ENCODE measurements around the gene PARP9. TPM values are rescaled to one million over a fixed set of nuclear protein-coding genes. Genes with fewer than 3 reads are reported as not detected.
A peak's percentile ranks its signal among the peaks of the same experiment; 100 is the strongest.
"Not testable (repeated sequence)": the region's sequence is repeated elsewhere in the genome, so short reads cannot be mapped to it uniquely, and the experiment has no call there.

PARP9 gene
- total RNA-seq, 4 donors from 2014 or later: 21.0 to 28.6 (median 24.0) TPM

DNA sequence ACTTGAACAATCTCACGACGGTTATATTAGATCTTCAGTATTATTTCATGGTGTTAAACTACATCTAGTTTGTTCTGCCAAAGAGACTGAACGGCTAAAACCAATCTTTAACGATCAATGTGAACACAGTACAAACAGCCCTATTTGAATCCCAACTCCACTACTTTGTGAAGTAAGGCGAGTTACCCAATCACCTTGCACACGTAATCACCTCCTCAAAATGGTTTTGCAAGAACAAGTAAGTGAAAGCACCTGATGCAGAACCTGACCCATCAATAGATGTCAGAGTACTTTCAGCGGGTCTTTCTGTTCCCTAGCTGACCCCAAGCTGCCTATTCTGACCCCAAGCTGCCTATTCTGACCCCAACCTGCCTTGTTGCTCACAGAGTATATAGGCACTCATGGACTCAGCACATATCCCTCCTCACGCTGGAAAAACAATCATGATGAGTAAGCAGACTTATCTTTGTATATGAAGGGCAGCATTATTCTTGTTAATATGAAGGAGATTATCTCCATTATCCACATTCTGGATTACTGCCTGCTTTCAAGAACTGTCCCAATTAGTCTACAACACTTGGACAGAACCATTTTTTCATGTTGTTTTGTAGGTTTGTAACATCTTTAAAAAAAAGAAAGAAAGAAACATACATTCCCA lies 53.1 kb downstream of the PARP9 start:
- Histone ChIP-seq H3K27me3 (no peaks in the 10 kb centered on the region), H3K27ac (peak overlapping the region in 1 of 4 donors; percentile 5), H3K9me3 (no peaks in the 10 kb centered on the region), H3K4me1 (peaks cover 6 to 49% (median 7%) of the 10 kb centered on the region in 3 donors), H3K4me3 (no peak overlapping the region), H3K36me3 (no peaks in the 10 kb centered on the region)
- 83 to 91% methylated on average over 6 to 8 of the region's 8 CpGs for WGBS, 2 donors (ENCODE audit: low coverage in 1 of 2)
- no peak for ATAC-seq
- TF ChIP-seq POLR2AphosphoS5 (IDR thresholded peaks at IDR 0.05) (no peak), EP300 (IDR thresholded peaks at IDR 0.05) (no peak), POLR2A (IDR thresholded peaks at IDR 0.05) (no peak), CTCF (IDR thresholded peaks at IDR 0.05) (no peak)

DNA sequence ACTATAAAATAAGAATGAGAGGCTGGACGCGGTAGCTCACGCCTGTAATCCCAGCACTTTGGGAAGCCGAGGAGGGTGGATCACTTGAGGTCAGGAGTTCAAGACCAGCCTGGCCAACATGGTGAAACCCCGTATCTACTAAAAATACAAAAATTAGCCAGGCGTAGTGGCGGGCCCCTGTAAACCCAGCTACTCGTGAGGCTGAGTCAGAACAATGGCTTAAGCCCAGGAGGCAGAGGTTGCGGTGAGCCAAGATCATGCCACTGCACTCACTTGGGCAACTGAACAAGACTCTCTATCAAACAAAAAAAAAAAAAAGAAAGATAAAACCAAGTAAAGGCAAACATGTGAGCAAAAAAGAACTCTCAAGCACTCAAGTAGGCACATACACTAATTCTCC lies 55.2 kb downstream of the PARP9 start:
- H3K4me3 ChIP-seq, H3K36me3 ChIP-seq, ATAC-seq, H3K27me3 ChIP-seq, H3K9me3 ChIP-seq, H3K27ac ChIP-seq: not testable (repeated sequence)
- peaks cover 6 to 49% (median 7%) of the 10 kb centered on the region in 3 donors for H3K4me1 ChIP-seq
- 72 to 91% methylated on average over 8 to 9 of the region's 9 CpGs for WGBS, 2 donors (ENCODE audit: low coverage in 1 of 2)

GRCh38 chr3:122508135-122508914 lies 55.8 kb downstream of the PARP9 start:
- no peaks in the 10 kb centered on the region for H3K27me3 ChIP-seq
- H3K36me3 ChIP-seq: no peaks in the 10 kb centered on the region
- H3K4me1 ChIP-seq: peaks cover 5 to 45% (median 6%) of the 10 kb centered on the region in 3 donors
- ATAC-seq: no peak
- TF ChIP-seq EP300 (IDR thresholded peaks at IDR 0.05) (no peak), POLR2A (IDR thresholded peaks at IDR 0.05) (no peak)
- H3K27ac ChIP-seq: no peak overlapping the region
- no peak overlapping the region for H3K4me3 ChIP-seq
- H3K9me3 ChIP-seq: no peaks in the 10 kb centered on the region
- WGBS, 2 donors (ENCODE audit: low coverage in 1 of 2): 92 to 100% methylated on average over 1 to 2 of the region's 2 CpGs

DNA sequence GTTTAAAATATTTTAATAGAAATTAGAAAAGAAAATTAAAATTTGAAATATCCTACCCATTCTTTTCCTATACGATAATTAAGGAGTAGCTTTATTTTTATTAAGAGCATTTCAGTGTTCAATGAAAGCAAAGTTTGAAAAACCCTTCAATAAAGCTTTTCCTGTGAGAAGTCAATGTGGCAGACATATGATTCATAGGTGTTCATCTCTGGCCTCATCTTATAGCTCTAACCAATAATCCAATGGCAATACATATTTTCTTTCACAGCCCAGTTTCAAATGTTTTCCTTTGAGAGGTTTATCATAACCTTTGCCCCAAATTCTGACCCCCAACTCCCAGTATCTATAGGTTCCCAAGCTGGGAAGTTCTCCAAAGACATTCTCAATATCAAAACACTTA lies 57.6 kb downstream of the PARP9 start:
- no peak for ATAC-seq
- no peaks in the 10 kb centered on the region for H3K27me3 ChIP-seq
- peaks cover 0 to 40% (median 4%) of the 10 kb centered on the region in 3 donors for H3K4me1 ChIP-seq
- H3K9me3 ChIP-seq: no peaks in the 10 kb centered on the region
- WGBS, 2 donors (ENCODE audit: low coverage in 1 of 2): 92 to 94% methylated on average over 1 of the region's 1 CpG
- H3K36me3 ChIP-seq: no peaks in the 10 kb centered on the region
- TF ChIP-seq EP300 (IDR thresholded peaks at IDR 0.05): no peak
- TF ChIP-seq POLR2A (IDR thresholded peaks at IDR 0.05): no peak
- TF ChIP-seq CTCF (IDR thresholded peaks at IDR 0.05): no peak
- TF ChIP-seq POLR2AphosphoS5 (IDR thresholded peaks at IDR 0.05): no peak
- H3K27ac ChIP-seq: no peak overlapping the region
- H3K4me3 ChIP-seq: no peak overlapping the region

DNA sequence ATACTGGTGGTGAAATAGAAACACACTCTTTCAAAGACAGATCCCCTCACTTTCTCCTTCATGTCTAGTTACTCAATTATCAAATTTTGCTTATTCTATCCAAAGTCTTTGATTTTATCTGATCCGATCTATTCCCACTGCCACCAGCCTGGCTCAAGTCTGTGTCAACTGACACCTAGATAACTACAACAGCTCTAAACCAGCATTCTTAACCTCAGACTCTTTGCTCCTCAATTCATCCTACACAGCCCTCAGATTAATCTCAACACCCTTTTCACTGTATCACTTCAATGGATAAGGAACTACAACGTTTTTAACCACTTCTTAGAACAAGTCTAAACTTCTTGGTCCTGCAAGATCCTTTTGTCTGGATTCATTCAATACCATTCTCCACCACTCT lies 58.4 kb downstream of the PARP9 start:
- Histone ChIP-seq H3K4me3 (no peak overlapping the region), H3K9me3 (no peaks in the 10 kb centered on the region), H3K27ac (no peak overlapping the region), H3K27me3 (no peaks in the 10 kb centered on the region), H3K4me1 (peaks cover 0 to 39% (median 2%) of the 10 kb centered on the region in 3 donors), H3K36me3 (no peaks in the 10 kb centered on the region)
- 62 to 68% methylated on average over 2 of the region's 2 CpGs for WGBS, 2 donors (ENCODE audit: low coverage in 1 of 2)
- no peak for TF ChIP-seq EP300 (IDR thresholded peaks at IDR 0.05)
- TF ChIP-seq POLR2AphosphoS5 (IDR thresholded peaks at IDR 0.05): no peak
- no peak for TF ChIP-seq POLR2A (IDR thresholded peaks at IDR 0.05)
- no peak for TF ChIP-seq CTCF (IDR thresholded peaks at IDR 0.05)
- no peak for ATAC-seq

DNA sequence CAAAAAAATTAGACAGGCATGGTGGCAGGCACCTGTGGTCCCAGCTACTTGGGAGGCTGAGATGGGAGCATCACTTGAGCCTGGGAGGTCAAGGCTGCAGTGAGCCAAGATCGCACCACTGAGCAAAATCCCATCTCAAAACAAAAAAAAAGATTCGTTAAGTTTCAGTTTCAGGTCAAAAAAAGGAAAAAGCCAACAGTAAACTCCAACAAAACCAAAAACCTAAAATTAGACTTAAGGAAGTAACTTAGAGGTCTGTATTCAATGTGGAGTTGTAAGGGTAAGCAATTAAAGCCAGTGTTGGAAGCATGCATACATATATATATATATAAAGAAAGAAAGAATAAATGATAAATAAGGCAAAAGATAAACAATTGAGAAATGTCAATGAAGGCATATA lies 61.2 kb downstream of the PARP9 start:
- Histone ChIP-seq H3K36me3 (no peaks in the 10 kb centered on the region), H3K9me3 (no peaks in the 10 kb centered on the region), H3K4me1 (peaks cover 0 to 37% (median 0%) of the 10 kb centered on the region in 3 donors), H3K4me3 (no peak overlapping the region), H3K27ac (no peak overlapping the region), H3K27me3 (no peaks in the 10 kb centered on the region)
- no peak for ATAC-seq
- no peak for TF ChIP-seq POLR2AphosphoS5 (IDR thresholded peaks at IDR 0.05)
- TF ChIP-seq POLR2A (IDR thresholded peaks at IDR 0.05): no peak
- no peak for TF ChIP-seq CTCF (IDR thresholded peaks at IDR 0.05)
- no peak for TF ChIP-seq EP300 (IDR thresholded peaks at IDR 0.05)
- WGBS, 2 donors (ENCODE audit: low coverage in 1 of 2): 95% methylated on average over 2 of the region's 2 CpGs; no CpG with 5 or more reads in 1 of the 2 donors

Data from gastroesophageal sphincter (tissue), 4 donors.